GM23338 (cell line): ENCODE results near the gene IL11. TPM values are rescaled to one million over a fixed set of nuclear protein-coding genes. Genes with fewer than 3 reads are reported as not detected.

ENCODE experiments used
- ATAC-seq: fragments of 200-7000 bp; cut with Tn5 transposase; 3 replicates; pipeline ENCODE4 v1.9.1; 2020
- DNase-seq: peaks from one replicate; pipeline ENCODE4 v3.0.0-alpha.2; 2015; ENCODE audit warnings: low spot score
- H2AFZ ChIP-seq: fragments of 200-600 bp; sonication (generic); 2 replicates; pipeline ENCODE4 v1.8.0; 2016; ENCODE audit warnings: antibody characterized with exemption, mild to moderate bottlenecking, moderate library complexity
- H3F3A ChIP-seq: fragments of 200-600 bp; sonication (generic); replicated peaks from 2 replicates; pipeline ENCODE4 v1.8.0; 2017; ENCODE audit warnings: antibody characterized with exemption, mixed run types, low read depth
- H3K27ac ChIP-seq: fragments of 200-600 bp; sonication (generic); 2 replicates; pipeline ENCODE4 v1.6.1; 2016; ENCODE audit warnings: low read depth
- H3K27me3 ChIP-seq: fragments of 200-600 bp; sonication (generic); 2 replicates; pipeline ENCODE4 v1.8.0; 2016; ENCODE audit warnings: mild to moderate bottlenecking, mixed run types, moderate library complexity; ENCODE audit not compliant: insufficient read depth
- H3K36me3 ChIP-seq: fragments of 200-600 bp; sonication (generic); 2 replicates; pipeline ENCODE4 v1.8.0; 2016; ENCODE audit warnings: mild to moderate bottlenecking; ENCODE audit not compliant: insufficient read depth
- H3K4me1 ChIP-seq: fragments of 200-600 bp; sonication (generic); 2 replicates; pipeline ENCODE4 v1.8.0; 2016; ENCODE audit warnings: mild to moderate bottlenecking, moderate library complexity; ENCODE audit not compliant: insufficient read depth
- H3K4me2 ChIP-seq: fragments of 200-600 bp; sonication (generic); 2 replicates; pipeline ENCODE4 v1.7.1; 2017; ENCODE audit warnings: mixed run types
- H3K4me3 ChIP-seq: fragments of 200-600 bp; sonication (generic); 2 replicates; pipeline ENCODE4 v1.6.1; 2016; ENCODE audit warnings: mixed run types
- H3K79me2 ChIP-seq: fragments of 200-600 bp; sonication (generic); replicated peaks from 2 replicates; pipeline ENCODE4 v1.8.0; 2017; ENCODE audit warnings: mild to moderate bottlenecking; ENCODE audit not compliant: insufficient read depth
- H3K9me2 ChIP-seq: fragments of 200-600 bp; sonication (generic); 2 replicates; pipeline ENCODE4 v1.8.0; 2017; ENCODE audit not compliant: insufficient read depth
- H4K20me1 ChIP-seq: fragments of 200-600 bp; sonication (generic); replicated peaks from 2 replicates; pipeline ENCODE4 v1.8.0; 2017; ENCODE audit warnings: mild to moderate bottlenecking; ENCODE audit not compliant: insufficient read depth
- H3K27ac Mint-ChIP-seq: 2 replicates; pipeline ENCODE4 v1.8.0; 2020; ENCODE audit warnings: inconsistent platforms, mild to moderate bottlenecking, moderate library complexity, mixed read lengths
- H3K27me3 Mint-ChIP-seq: 3 replicates; pipeline ENCODE4 v1.8.0; 2022; ENCODE audit warnings: low read depth, mild to moderate bottlenecking, moderate library complexity, mixed read lengths, inconsistent platforms; ENCODE audit not compliant: insufficient read depth, poor library complexity
- H3K36me3 Mint-ChIP-seq: 3 replicates; pipeline ENCODE4 v1.8.0; 2021; ENCODE audit warnings: low read depth, mild to moderate bottlenecking, inconsistent platforms, moderate library complexity, mixed read lengths
- H3K4me1 Mint-ChIP-seq: 3 replicates; pipeline ENCODE4 v1.8.0; 2020; ENCODE audit warnings: mild to moderate bottlenecking, inconsistent platforms, mixed read lengths
- H3K4me3 Mint-ChIP-seq: 3 replicates; pipeline ENCODE4 v1.8.0; 2021; ENCODE audit warnings: moderate library complexity, mild to moderate bottlenecking, inconsistent platforms, mixed read lengths
- H3K9me3 Mint-ChIP-seq: 3 replicates; pipeline ENCODE4 v1.8.0; 2020; ENCODE audit warnings: moderate library complexity, mild to moderate bottlenecking, inconsistent platforms, mixed read lengths
- CREB1 ChIP-seq: fragments of 250-450 bp; sonication (Bioruptor Pico); IDR thresholded peaks from 2 replicates; pipeline ENCODE4 v1.5.0; 2020; ENCODE audit warnings: low read depth, mild to moderate bottlenecking, moderate library complexity
- EZH2 ChIP-seq: fragments of 200-600 bp; sonication (generic); IDR thresholded peaks from one replicate; pipeline ENCODE4 v1.8.0; 2017; ENCODE audit warnings: antibody characterized with exemption, mild to moderate bottlenecking, low read depth; ENCODE audit not compliant: unreplicated experiment
- EZH2phosphoT487 ChIP-seq: fragments of 200-600 bp; sonication (generic); IDR thresholded peaks from one replicate; pipeline ENCODE4 v1.8.1; 2018; ENCODE audit warnings: antibody characterized with exemption; ENCODE audit not compliant: unreplicated experiment
- JUNB ChIP-seq: IDR thresholded peaks from one replicate; pipeline ENCODE4 v1.6.1; 2016; ENCODE audit warnings: antibody characterized with exemption; ENCODE audit not compliant: unreplicated experiment
- NANOG ChIP-seq: IDR thresholded peaks from 2 replicates; pipeline ENCODE4 v1.6.1; 2016; ENCODE audit warnings: antibody characterized with exemption, borderline replicate concordance
- POLR2AphosphoS5 ChIP-seq: IDR thresholded peaks from 2 replicates; pipeline ENCODE4 v1.6.1; 2016; ENCODE audit warnings: antibody characterized with exemption, low read depth
- STAT1 ChIP-seq: IDR thresholded peaks from one replicate; pipeline ENCODE4 v1.6.1; 2016; ENCODE audit warnings: antibody characterized with exemption; ENCODE audit not compliant: unreplicated experiment
- ZNF114 ChIP-seq: fragments of 250-450 bp; sonication (Bioruptor Pico); IDR thresholded peaks from 2 replicates; pipeline ENCODE4 v1.5.0; 2020; ENCODE audit warnings: mild to moderate bottlenecking, moderate library complexity
- ZNF331 ChIP-seq: fragments of 250-450 bp; sonication (Bioruptor Pico); IDR thresholded peaks from 2 replicates; pipeline ENCODE4 v1.5.0; 2020; ENCODE audit warnings: low read depth, mild to moderate bottlenecking, moderate library complexity
- polyA plus RNA-seq: library from polyadenylated mRNA; unstranded; fragments of >200 nt; fragmentation: Nextera tagmentation; extraction: Ambion mirVana; gene quantifications from 2 replicates; pipeline ENCODE4 v1.2.1, GENCODE V29; 2016
- total RNA-seq: library from RNA; depleted of rRNA; stranded (reverse); fragments of >200 nt; shearing (Covaris generic); gene quantifications from 2 replicates; pipeline ENCODE4 v1.2.3, GENCODE V29; 2014
- TF ChIP-seq, protein P1 (sequence below): IDR thresholded peaks from 2 replicates; pipeline ENCODE4 v1.6.1; 2016; ENCODE audit warnings: antibody characterized with exemption
- TF ChIP-seq, protein P2 (sequence below): IDR thresholded peaks from one replicate; pipeline ENCODE4 v1.6.1; 2018; ENCODE audit warnings: antibody characterized with exemption; ENCODE audit not compliant: unreplicated experiment
- TF ChIP-seq, protein P3 (sequence below), 2 experiments: fragments of 200-600 bp in 1 of 2; sonication (generic) in 1 of 2; conservative IDR thresholded peaks; 2 replicates each; pipeline versions ENCODE4 v1.5.1 to v1.6.1; 2016 to 2017; ENCODE audit warnings: antibody characterized with exemption in 2 of 2, low read depth in 2 of 2, mild to moderate bottlenecking in 2 of 2, moderate library complexity in 1 of 2
- TF ChIP-seq, protein P4 (sequence below): fragments of 250-450 bp; sonication (Bioruptor Pico); IDR thresholded peaks from 2 replicates; pipeline ENCODE4 v1.5.0; 2020; ENCODE audit warnings: mild to moderate bottlenecking, moderate library complexity

The IL11 gene
- total and polyA plus RNA-seq, 2 experiments from 2014 or later, result 0.58 to 2.2 TPM

DNA sequence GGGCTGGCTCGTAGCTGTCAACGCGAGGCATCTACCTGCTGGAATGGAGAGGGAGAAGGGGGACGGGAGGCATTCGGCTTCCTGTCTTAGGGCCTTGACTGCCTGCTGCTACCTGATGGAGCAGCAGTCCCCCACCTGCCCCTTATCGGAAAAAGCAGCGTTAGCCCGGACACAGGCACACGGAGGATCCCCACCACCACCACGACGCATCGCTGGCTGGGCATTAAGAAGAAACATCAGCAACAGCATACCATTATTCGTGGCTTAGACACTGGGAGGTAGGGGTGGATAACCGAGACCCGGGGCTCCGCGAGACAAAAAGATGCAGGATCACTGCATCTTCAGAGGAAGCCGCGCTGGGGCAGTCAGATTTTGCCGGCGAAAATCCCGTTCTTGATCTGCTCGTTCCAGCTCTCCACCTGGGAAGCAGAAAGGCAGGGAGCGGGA, 16.9 kb downstream of the IL11 start:
- peak overlapping the region; percentile 90 for H2AFZ ChIP-seq
- Mint-ChIP-seq H3K27ac (no peak overlapping the region), H3K27me3 (peaks cover 71% of the 10 kb centered on the region), H3K9me3 (no peaks in the 10 kb centered on the region), H3K4me1 (peaks cover 45% of the 10 kb centered on the region), H3K4me3 (peak overlapping the region; percentile 72), H3K36me3 (no peaks in the 10 kb centered on the region)
- no peaks in the 10 kb centered on the region for H4K20me1 ChIP-seq
- ATAC-seq (peak; percentile 3), DNase-seq (peak; percentile 55)
- H3F3A ChIP-seq, result peaks cover 23% of the 10 kb centered on the region
- H3K27me3 ChIP-seq, result peaks cover 63% of the 10 kb centered on the region
- TF ChIP-seq NANOG, result no peak
- TF ChIP-seq ZNF114 (CRISPR knock-in tag), result no peak
- no peak for TF ChIP-seq CREB1 (CRISPR knock-in tag)
- TF ChIP-seq EZH2, result no peak
- no peak for TF ChIP-seq STAT1
- TF ChIP-seq ZNF331 (CRISPR knock-in tag), result no peak
- TF ChIP-seq, protein P1, sequence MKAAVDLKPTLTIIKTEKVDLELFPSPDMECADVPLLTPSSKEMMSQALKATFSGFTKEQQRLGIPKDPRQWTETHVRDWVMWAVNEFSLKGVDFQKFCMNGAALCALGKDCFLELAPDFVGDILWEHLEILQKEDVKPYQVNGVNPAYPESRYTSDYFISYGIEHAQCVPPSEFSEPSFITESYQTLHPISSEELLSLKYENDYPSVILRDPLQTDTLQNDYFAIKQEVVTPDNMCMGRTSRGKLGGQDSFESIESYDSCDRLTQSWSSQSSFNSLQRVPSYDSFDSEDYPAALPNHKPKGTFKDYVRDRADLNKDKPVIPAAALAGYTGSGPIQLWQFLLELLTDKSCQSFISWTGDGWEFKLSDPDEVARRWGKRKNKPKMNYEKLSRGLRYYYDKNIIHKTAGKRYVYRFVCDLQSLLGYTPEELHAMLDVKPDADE, result no peak
- no peak for TF ChIP-seq JUNB
- TF ChIP-seq, protein P2, sequence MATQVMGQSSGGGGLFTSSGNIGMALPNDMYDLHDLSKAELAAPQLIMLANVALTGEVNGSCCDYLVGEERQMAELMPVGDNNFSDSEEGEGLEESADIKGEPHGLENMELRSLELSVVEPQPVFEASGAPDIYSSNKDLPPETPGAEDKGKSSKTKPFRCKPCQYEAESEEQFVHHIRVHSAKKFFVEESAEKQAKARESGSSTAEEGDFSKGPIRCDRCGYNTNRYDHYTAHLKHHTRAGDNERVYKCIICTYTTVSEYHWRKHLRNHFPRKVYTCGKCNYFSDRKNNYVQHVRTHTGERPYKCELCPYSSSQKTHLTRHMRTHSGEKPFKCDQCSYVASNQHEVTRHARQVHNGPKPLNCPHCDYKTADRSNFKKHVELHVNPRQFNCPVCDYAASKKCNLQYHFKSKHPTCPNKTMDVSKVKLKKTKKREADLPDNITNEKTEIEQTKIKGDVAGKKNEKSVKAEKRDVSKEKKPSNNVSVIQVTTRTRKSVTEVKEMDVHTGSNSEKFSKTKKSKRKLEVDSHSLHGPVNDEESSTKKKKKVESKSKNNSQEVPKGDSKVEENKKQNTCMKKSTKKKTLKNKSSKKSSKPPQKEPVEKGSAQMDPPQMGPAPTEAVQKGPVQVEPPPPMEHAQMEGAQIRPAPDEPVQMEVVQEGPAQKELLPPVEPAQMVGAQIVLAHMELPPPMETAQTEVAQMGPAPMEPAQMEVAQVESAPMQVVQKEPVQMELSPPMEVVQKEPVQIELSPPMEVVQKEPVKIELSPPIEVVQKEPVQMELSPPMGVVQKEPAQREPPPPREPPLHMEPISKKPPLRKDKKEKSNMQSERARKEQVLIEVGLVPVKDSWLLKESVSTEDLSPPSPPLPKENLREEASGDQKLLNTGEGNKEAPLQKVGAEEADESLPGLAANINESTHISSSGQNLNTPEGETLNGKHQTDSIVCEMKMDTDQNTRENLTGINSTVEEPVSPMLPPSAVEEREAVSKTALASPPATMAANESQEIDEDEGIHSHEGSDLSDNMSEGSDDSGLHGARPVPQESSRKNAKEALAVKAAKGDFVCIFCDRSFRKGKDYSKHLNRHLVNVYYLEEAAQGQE, result no peak
- no peak for TF ChIP-seq EZH2phosphoT487
- TF ChIP-seq, protein P3, sequence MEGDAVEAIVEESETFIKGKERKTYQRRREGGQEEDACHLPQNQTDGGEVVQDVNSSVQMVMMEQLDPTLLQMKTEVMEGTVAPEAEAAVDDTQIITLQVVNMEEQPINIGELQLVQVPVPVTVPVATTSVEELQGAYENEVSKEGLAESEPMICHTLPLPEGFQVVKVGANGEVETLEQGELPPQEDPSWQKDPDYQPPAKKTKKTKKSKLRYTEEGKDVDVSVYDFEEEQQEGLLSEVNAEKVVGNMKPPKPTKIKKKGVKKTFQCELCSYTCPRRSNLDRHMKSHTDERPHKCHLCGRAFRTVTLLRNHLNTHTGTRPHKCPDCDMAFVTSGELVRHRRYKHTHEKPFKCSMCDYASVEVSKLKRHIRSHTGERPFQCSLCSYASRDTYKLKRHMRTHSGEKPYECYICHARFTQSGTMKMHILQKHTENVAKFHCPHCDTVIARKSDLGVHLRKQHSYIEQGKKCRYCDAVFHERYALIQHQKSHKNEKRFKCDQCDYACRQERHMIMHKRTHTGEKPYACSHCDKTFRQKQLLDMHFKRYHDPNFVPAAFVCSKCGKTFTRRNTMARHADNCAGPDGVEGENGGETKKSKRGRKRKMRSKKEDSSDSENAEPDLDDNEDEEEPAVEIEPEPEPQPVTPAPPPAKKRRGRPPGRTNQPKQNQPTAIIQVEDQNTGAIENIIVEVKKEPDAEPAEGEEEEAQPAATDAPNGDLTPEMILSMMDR (conservative IDR thresholded peaks at IDR 0.05; ENCODE audit: low read depth in 2 of 2), result no peak
- no peak for TF ChIP-seq POLR2AphosphoS5
- TF ChIP-seq, protein P4, sequence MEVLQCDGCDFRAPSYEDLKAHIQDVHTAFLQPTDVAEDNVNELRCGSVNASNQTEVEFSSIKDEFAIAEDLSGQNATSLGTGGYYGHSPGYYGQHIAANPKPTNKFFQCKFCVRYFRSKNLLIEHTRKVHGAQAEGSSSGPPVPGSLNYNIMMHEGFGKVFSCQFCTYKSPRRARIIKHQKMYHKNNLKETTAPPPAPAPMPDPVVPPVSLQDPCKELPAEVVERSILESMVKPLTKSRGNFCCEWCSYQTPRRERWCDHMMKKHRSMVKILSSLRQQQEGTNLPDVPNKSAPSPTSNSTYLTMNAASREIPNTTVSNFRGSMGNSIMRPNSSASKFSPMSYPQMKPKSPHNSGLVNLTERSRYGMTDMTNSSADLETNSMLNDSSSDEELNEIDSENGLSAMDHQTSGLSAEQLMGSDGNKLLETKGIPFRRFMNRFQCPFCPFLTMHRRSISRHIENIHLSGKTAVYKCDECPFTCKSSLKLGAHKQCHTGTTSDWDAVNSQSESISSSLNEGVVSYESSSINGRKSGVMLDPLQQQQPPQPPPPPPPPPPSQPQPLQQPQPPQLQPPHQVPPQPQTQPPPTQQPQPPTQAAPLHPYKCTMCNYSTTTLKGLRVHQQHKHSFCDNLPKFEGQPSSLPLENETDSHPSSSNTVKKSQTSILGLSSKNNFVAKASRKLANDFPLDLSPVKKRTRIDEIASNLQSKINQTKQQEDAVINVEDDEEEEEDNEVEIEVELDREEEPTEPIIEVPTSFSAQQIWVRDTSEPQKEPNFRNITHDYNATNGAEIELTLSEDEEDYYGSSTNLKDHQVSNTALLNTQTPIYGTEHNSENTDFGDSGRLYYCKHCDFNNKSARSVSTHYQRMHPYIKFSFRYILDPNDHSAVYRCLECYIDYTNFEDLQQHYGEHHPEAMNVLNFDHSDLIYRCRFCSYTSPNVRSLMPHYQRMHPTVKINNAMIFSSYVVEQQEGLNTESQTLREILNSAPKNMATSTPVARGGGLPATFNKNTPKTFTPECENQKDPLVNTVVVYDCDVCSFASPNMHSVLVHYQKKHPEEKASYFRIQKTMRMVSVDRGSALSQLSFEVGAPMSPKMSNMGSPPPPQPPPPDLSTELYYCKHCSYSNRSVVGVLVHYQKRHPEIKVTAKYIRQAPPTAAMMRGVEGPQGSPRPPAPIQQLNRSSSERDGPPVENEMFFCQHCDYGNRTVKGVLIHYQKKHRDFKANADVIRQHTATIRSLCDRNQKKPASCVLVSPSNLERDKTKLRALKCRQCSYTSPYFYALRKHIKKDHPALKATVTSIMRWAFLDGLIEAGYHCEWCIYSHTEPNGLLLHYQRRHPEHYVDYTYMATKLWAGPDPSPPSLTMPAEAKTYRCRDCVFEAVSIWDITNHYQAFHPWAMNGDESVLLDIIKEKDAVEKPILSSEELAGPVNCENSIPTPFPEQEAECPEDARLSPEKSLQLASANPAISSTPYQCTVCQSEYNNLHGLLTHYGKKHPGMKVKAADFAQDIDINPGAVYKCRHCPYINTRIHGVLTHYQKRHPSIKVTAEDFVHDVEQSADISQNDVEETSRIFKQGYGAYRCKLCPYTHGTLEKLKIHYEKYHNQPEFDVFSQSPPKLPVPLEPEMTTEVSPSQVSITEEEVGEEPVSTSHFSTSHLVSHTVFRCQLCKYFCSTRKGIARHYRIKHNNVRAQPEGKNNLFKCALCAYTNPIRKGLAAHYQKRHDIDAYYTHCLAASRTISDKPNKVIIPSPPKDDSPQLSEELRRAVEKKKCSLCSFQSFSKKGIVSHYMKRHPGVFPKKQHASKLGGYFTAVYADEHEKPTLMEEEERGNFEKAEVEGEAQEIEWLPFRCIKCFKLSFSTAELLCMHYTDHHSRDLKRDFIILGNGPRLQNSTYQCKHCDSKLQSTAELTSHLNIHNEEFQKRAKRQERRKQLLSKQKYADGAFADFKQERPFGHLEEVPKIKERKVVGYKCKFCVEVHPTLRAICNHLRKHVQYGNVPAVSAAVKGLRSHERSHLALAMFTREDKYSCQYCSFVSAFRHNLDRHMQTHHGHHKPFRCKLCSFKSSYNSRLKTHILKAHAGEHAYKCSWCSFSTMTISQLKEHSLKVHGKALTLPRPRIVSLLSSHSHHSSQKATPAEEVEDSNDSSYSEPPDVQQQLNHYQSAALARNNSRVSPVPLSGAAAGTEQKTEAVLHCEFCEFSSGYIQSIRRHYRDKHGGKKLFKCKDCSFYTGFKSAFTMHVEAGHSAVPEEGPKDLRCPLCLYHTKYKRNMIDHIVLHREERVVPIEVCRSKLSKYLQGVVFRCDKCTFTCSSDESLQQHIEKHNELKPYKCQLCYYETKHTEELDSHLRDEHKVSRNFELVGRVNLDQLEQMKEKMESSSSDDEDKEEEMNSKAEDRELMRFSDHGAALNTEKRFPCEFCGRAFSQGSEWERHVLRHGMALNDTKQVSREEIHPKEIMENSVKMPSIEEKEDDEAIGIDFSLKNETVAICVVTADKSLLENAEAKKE (CRISPR knock-in tag), result no peak
- peak overlapping the region; percentile 75 for H3K4me3 ChIP-seq
- H3K9me2 ChIP-seq, result no peaks in the 10 kb centered on the region
- H3K4me2 ChIP-seq, result peak overlapping the region; percentile 91
- H3K27ac ChIP-seq, result no peak overlapping the region
- no peaks in the 10 kb centered on the region for H3K36me3 ChIP-seq
- no peaks in the 10 kb centered on the region for H3K79me2 ChIP-seq
- H3K4me1 ChIP-seq, result peaks cover 32% of the 10 kb centered on the region
